Activated T-helper 1 cell treated with Interleukin-2 at 50 U/mL for 16 hours (primary cell): Measurements from ENCODE around the gene CYP4A22.
"Not testable (repeated sequence)": the region's sequence is repeated elsewhere in the genome, so short reads cannot be mapped to it uniquely, and the experiment has no call there.

Experiments
- DNase-seq: peaks from one replicate; pipeline ENCODE4 v3.0.0-alpha.2; 2020; ENCODE audit warnings: low read depth

The CYP4A22 gene

GRCh38 chr1:47137198-47137597, at the start of gene CYP4A22:
Gene CYP4A22 (plus strand): TSS chr1:47137441. CDS start chr1:47137486, 45 bp downstream.
- no peak for DNase-seq

GRCh38 chr1:47089356-47089755, 47.9 kb upstream of the CYP4A22 start:
- not testable (repeated sequence) for DNase-seq

- DNase-seq = not testable (repeated sequence)
Observed at GRCh38 chr1:47091476-47091875, 45.8 kb upstream of the CYP4A22 start.

- DNase-seq = no peak
Observed at GRCh38 chr1:47104816-47105215, 32.4 kb upstream of the CYP4A22 start.

- no peak for DNase-seq
Observed at GRCh38 chr1:47106792-47107191, 30.4 kb upstream of the CYP4A22 start.

GRCh38 chr1:47107851-47108574, 29.2 kb upstream of the CYP4A22 start:
- DNase-seq = not testable (repeated sequence)

GRCh38 chr1:47109482-47109881, 27.8 kb upstream of the CYP4A22 start:
- DNase-seq = not testable (repeated sequence)

GRCh38 chr1:47113178-47113577, 24.1 kb upstream of the CYP4A22 start:
- no peak for DNase-seq

GRCh38 chr1:47121039-47121438, 16.2 kb upstream of the CYP4A22 start:
- DNase-seq = not testable (repeated sequence)

GRCh38 chr1:47124834-47125233, 12.4 kb upstream of the CYP4A22 start:
- not testable (repeated sequence) for DNase-seq

GRCh38 chr1:47126997-47127396, 10.2 kb upstream of the CYP4A22 start:
- DNase-seq = not testable (repeated sequence)

- DNase-seq = no peak
Observed at GRCh38 chr1:47128221-47128620, 9.0 kb upstream of the CYP4A22 start.

GRCh38 chr1:47128854-47129253, 8.4 kb upstream of the CYP4A22 start:
- DNase-seq = not testable (repeated sequence)

GRCh38 chr1:47129489-47130230, 7.6 kb upstream of the CYP4A22 start:
- DNase-seq = not testable (repeated sequence)

GRCh38 chr1:47132665-47133064, 4.6 kb upstream of the CYP4A22 start:
- DNase-seq = not testable (repeated sequence)

GRCh38 chr1:47137925-47138615, 829 bp downstream of the CYP4A22 start:
- DNase-seq = no peak

- DNase-seq = not testable (repeated sequence)
Observed at GRCh38 chr1:47140358-47140757, 3.1 kb downstream of the CYP4A22 start.

GRCh38 chr1:47143654-47144053, 6.4 kb downstream of the CYP4A22 start:
- DNase-seq = not testable (repeated sequence)

- not testable (repeated sequence) for DNase-seq
Observed at GRCh38 chr1:47146495-47146894, 9.3 kb downstream of the CYP4A22 start.

GRCh38 chr1:47147047-47147785, 10.0 kb downstream of the CYP4A22 start:
- no peak for DNase-seq

GRCh38 chr1:47149162-47149561, 11.9 kb downstream of the CYP4A22 start:
- not testable (repeated sequence) for DNase-seq

- DNase-seq = not testable (repeated sequence)
Observed at GRCh38 chr1:47156457-47156856, 19.2 kb downstream of the CYP4A22 start.
